Endothelial cell (in vitro differentiated cells): ENCODE measurements around the gene NEK1. TPM values are rescaled to one million over a fixed set of nuclear protein-coding genes. Genes with fewer than 3 reads are reported as not detected.

Source experiments
- DNase-seq: peaks from one replicate; pipeline ENCODE4 v3.0.0; 2021; ENCODE audit warnings: low spot score
- H3K27ac Mint-ChIP-seq: one replicate; pipeline ENCODE4 v1.8.0; 2021; ENCODE audit warnings: mixed read lengths, inconsistent platforms; ENCODE audit not compliant: unreplicated experiment
- H3K27me3 Mint-ChIP-seq: one replicate; pipeline ENCODE4 v1.8.0; 2021; ENCODE audit warnings: mild to moderate bottlenecking, moderate library complexity, mixed read lengths, inconsistent platforms; ENCODE audit not compliant: unreplicated experiment
- H3K36me3 Mint-ChIP-seq: one replicate; pipeline ENCODE4 v1.8.0; 2021; ENCODE audit warnings: mild to moderate bottlenecking, low read depth, mixed read lengths, inconsistent platforms; ENCODE audit not compliant: unreplicated experiment
- H3K4me1 Mint-ChIP-seq: one replicate; pipeline ENCODE4 v1.8.0; 2021; ENCODE audit warnings: mild to moderate bottlenecking, mixed read lengths, inconsistent platforms; ENCODE audit not compliant: unreplicated experiment
- H3K4me3 Mint-ChIP-seq: one replicate; pipeline ENCODE4 v1.8.0; 2021; ENCODE audit warnings: mild to moderate bottlenecking, mixed read lengths, inconsistent platforms; ENCODE audit not compliant: unreplicated experiment
- H3K9me3 Mint-ChIP-seq: one replicate; pipeline ENCODE4 v1.8.0; 2021; ENCODE audit warnings: mixed read lengths, inconsistent platforms; ENCODE audit not compliant: unreplicated experiment
- CTCF ChIP-seq: fragments of 200-600 bp; sonication (generic); IDR thresholded peaks from one replicate; pipeline ENCODE4 v1.5.0; 2021; ENCODE audit warnings: antibody characterized with exemption; ENCODE audit not compliant: unreplicated experiment
- total RNA-seq: library from RNA; stranded (reverse); fragmentation: NEBNext Ultra II Directional; extraction: Animal tissue kit (Norgen Biotek cat#: 25700); gene quantifications from one replicate; pipeline ENCODE4 v1.2.1, GENCODE V29; 2021; ENCODE audit not compliant: unreplicated experiment

NEK1 gene
- total RNA-seq, 1 donor from 2014 or later: 12.5 TPM

DNA sequence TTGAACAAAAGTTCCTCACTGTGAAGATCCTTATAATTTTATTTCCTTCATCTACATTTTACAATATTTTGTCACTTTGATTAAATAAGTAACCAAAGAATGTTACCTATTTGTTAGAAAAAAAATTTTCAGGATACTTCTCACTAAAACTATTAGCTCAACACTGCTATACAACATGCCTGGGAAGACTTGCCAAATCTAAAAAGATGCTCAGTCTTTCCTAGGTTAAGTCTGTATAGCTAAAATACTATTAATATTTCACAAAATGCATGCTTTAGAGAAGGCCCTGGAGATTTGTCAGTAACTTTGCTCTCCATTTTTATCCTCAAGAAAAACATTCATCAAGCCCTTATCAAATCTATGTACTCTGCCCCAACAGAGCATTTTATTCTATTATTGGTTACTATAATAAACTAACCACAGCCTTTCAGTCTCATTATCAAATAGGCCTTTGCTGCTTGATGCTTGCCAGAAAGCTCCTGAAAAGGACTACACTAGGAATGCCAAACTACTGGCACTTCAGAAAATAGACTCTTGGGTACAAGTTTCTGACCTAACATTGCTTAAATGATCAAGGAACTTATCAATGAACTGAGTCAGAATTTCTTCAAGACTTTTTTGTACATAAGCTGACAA, 17.7 kb downstream of the NEK1 start:
- H3K36me3 Mint-ChIP-seq: peaks cover 3% of the 10 kb centered on the region
- H3K4me3 Mint-ChIP-seq: no peak overlapping the region
- no peaks in the 10 kb centered on the region for H3K27me3 Mint-ChIP-seq
- H3K27ac Mint-ChIP-seq: no peak overlapping the region
- H3K9me3 Mint-ChIP-seq: no peaks in the 10 kb centered on the region
- no peak for TF ChIP-seq CTCF
- DNase-seq: no peak
- H3K4me1 Mint-ChIP-seq: peaks cover 2% of the 10 kb centered on the region

DNA sequence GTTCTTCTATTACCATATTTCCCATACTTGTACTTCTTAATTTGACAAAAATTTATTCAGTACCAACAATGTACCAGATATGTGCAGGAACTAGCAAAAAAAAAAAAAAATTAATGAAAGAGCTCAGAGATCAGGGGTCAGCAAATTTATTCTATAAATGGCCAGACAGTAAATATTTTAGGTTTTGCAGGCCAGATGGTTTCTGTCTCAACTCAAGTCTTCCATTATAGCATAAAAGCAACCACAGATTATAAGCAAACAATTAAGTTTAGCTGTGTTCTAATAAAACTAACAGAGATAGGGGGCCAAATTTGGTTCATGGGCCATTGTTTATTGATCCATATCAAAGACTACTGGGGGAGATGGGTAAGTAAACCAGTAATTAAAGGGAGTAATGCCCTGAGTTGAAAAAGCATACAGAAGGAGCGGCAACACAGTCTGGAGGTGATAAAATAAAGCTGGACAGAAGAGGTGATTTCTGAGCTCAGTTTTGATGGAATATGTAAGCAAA, 19.3 kb downstream of the NEK1 start:
- no peak overlapping the region for H3K4me3 Mint-ChIP-seq

GRCh38 chr4:169583563-169583962, 28.8 kb downstream of the NEK1 start:
- no peaks in the 10 kb centered on the region for H3K9me3 Mint-ChIP-seq
- TF ChIP-seq CTCF: no peak
- H3K27me3 Mint-ChIP-seq: no peaks in the 10 kb centered on the region
- H3K4me1 Mint-ChIP-seq: no peaks in the 10 kb centered on the region
- no peak overlapping the region for H3K27ac Mint-ChIP-seq
- no peaks in the 10 kb centered on the region for H3K36me3 Mint-ChIP-seq
- no peak overlapping the region for H3K4me3 Mint-ChIP-seq
- DNase-seq: no peak

More for the DNA sequence above, 19.3 kb downstream of the NEK1 start:
- no peak for TF ChIP-seq CTCF
- Mint-ChIP-seq H3K27me3 (no peaks in the 10 kb centered on the region), H3K27ac (no peak overlapping the region), H3K36me3 (peaks cover 3% of the 10 kb centered on the region), H3K9me3 (no peaks in the 10 kb centered on the region), H3K4me1 (peaks cover 2% of the 10 kb centered on the region)
- no peak for DNase-seq

DNA sequence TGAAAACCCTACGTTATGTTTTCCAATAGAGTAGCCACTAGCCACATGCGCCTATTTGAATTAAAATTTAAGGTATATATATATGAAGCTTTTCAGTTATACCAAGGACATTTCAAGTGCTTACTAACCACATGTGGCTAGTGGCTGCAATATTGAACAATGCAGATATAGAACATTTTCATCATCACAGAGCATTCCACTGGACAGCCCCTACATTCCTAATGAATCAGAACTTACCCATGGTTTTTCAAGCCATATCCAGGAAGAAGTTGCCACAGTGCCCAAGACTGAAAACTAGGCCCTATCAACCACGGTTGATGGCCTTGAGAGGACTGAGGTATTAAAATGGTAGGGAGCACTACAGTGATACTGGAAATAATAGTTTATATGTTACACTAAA, 29.7 kb downstream of the NEK1 start:
- H3K4me3 Mint-ChIP-seq: no peak overlapping the region
- H3K27me3 Mint-ChIP-seq: no peaks in the 10 kb centered on the region
- no peak overlapping the region for H3K27ac Mint-ChIP-seq
- H3K4me1 Mint-ChIP-seq: no peaks in the 10 kb centered on the region
- no peaks in the 10 kb centered on the region for H3K36me3 Mint-ChIP-seq
- no peaks in the 10 kb centered on the region for H3K9me3 Mint-ChIP-seq
- TF ChIP-seq CTCF: no peak
- no peak for DNase-seq

DNA sequence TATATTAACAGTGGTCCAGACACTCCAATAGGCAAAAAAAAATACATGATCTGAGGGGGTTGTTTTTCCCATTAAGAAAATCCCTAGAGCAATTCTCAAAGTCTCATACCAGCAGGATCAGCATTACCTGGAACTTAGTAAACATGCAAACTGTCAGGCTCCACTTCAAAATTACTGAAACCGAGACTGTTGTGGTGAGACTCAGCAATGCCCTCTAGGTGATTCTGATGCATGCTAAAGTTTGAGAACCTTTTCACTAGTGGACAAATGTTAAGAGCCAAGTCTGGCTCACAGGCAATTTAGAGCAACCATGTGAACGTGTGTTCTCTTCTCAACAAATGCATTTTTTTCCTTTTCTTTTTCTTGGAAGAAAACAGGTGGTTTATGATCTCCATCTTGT, 30.2 kb downstream of the NEK1 start:
- no peak for TF ChIP-seq CTCF
- Mint-ChIP-seq H3K36me3 (no peaks in the 10 kb centered on the region), H3K4me3 (no peak overlapping the region), H3K9me3 (no peaks in the 10 kb centered on the region), H3K4me1 (no peaks in the 10 kb centered on the region), H3K27ac (no peak overlapping the region), H3K27me3 (no peaks in the 10 kb centered on the region)
- no peak for DNase-seq
